Upper lobe of left lung (tissue), 4 donors: ENCODE data around the gene UVSSA.

Experiments
- POLR2A ChIP-seq, 4 donors: fragments of 450-650 bp; IDR thresholded peaks; one replicate each; pipeline ENCODE4 v1.5.1; 2016 to 2017; ENCODE audit warnings: antibody characterized with exemption in 4 of 4, mild to moderate bottlenecking in 2 of 4
- POLR2AphosphoS5 ChIP-seq, 2 donors: sonication (generic); formaldehyde crosslinking; IDR thresholded peaks; one replicate each; pipeline ENCODE4 v1.5.1; 2017; ENCODE audit warnings: antibody characterized with exemption in 2 of 2
- TF ChIP-seq, protein P1 (sequence below), 6 experiments: fragments of 450-650 bp in 4 of 6; fragments of 200-600 bp in 2 of 6; sonication (generic) in 2 of 6; IDR thresholded peaks; one replicate each; pipeline ENCODE4 v1.5.1; 2016 to 2019; ENCODE audit warnings: antibody characterized with exemption in 6 of 6

DNA sequence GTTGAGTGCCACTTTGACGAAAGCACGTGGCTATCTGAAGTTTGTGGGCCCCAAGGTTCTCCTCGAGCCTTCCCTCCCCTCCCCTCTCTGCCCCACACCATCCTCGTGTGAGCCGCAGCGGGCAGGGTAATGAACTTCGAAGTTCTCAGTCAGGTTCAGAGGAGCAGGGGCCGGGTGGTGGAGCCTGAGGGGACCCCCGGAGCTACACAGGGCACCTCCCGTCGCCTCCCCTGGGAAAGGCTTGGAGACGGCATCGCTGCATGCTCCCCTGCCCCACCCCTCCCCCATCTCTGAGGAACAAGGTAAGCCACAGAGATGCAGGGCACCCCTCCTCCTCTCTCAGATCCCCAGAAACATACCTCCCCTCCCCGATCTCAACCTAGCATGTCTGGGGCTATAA, 62.1 kb downstream of the UVSSA start:
- TF ChIP-seq, protein P1, sequence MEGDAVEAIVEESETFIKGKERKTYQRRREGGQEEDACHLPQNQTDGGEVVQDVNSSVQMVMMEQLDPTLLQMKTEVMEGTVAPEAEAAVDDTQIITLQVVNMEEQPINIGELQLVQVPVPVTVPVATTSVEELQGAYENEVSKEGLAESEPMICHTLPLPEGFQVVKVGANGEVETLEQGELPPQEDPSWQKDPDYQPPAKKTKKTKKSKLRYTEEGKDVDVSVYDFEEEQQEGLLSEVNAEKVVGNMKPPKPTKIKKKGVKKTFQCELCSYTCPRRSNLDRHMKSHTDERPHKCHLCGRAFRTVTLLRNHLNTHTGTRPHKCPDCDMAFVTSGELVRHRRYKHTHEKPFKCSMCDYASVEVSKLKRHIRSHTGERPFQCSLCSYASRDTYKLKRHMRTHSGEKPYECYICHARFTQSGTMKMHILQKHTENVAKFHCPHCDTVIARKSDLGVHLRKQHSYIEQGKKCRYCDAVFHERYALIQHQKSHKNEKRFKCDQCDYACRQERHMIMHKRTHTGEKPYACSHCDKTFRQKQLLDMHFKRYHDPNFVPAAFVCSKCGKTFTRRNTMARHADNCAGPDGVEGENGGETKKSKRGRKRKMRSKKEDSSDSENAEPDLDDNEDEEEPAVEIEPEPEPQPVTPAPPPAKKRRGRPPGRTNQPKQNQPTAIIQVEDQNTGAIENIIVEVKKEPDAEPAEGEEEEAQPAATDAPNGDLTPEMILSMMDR (IDR thresholded peaks at IDR 0.05): no peak
- TF ChIP-seq POLR2AphosphoS5 (IDR thresholded peaks at IDR 0.05) (no peak), POLR2A (IDR thresholded peaks at IDR 0.05) (no peak)
